Suprapubic skin (tissue), 4 donors: ENCODE measurements around the gene NXF2. TPM values are rescaled to one million over a fixed set of nuclear protein-coding genes. Genes with fewer than 3 reads are reported as not detected.

Experiments used
- DNase-seq, 2 donors: peaks; one replicate each; pipeline ENCODE4 v3.0.0-alpha.2; 2019; ENCODE audit warnings: low spot score in 2 of 2
- H3K27ac ChIP-seq: fragments of 200-600 bp; sonication (generic); one replicate; pipeline ENCODE4 v1.5.1; 2019
- H3K27me3 ChIP-seq: fragments of 200-600 bp; sonication (generic); one replicate; pipeline ENCODE4 v1.5.1; 2019
- H3K36me3 ChIP-seq: fragments of 200-600 bp; sonication (generic); one replicate; pipeline ENCODE4 v1.5.1; 2019
- H3K4me1 ChIP-seq: fragments of 200-600 bp; sonication (generic); one replicate; pipeline ENCODE4 v1.5.1; 2019
- H3K4me3 ChIP-seq: fragments of 200-600 bp; sonication (generic); one replicate; pipeline ENCODE4 v1.5.1; 2019; ENCODE audit warnings: mild to moderate bottlenecking
- H3K9me3 ChIP-seq: fragments of 200-600 bp; sonication (generic); one replicate; pipeline ENCODE4 v1.5.1; 2019
- CTCF ChIP-seq, 2 donors: fragments of 200-600 bp in 1 of 2; fragments of 450-650 bp in 1 of 2; sonication (generic) in 1 of 2; IDR thresholded peaks; one replicate each; pipeline ENCODE4 v1.5.1; 2016 to 2019; ENCODE audit warnings: antibody characterized with exemption in 2 of 2, mild to moderate bottlenecking in 1 of 2, moderate library complexity in 1 of 2
- EP300 ChIP-seq: sonication (generic); formaldehyde crosslinking; IDR thresholded peaks from one replicate; pipeline ENCODE4 v1.6.1; 2017; ENCODE audit warnings: antibody characterized with exemption
- POLR2A ChIP-seq, 2 donors: fragments of 450-650 bp; IDR thresholded peaks; one replicate each; pipeline ENCODE4 v1.6.1; 2017; ENCODE audit warnings: antibody characterized with exemption in 2 of 2, mild to moderate bottlenecking in 2 of 2, moderate library complexity in 2 of 2
- POLR2AphosphoS5 ChIP-seq, 3 donors: sonication (generic); formaldehyde crosslinking; IDR thresholded peaks; one replicate each; pipeline ENCODE4 v1.6.1; 2017; ENCODE audit warnings: antibody characterized with exemption in 3 of 3
- WGBS: methylation state at CpG from one replicate; pipeline ENCODE4 v1.1.5; 2018; 5-methylcytosine and 5-hydroxymethylcytosine counted together
- total RNA-seq, 4 donors: library from RNA; depleted of rRNA; stranded (reverse); fragments of >200 nt; gene quantifications; one replicate each; pipeline ENCODE4 v1.1.0, GENCODE V29; 2016

The NXF2 gene
- total RNA-seq, 4 donors from 2014 or later: not detected

- Histone ChIP-seq H3K4me3 (no peak overlapping the region), H3K27me3 (no peaks in the 10 kb centered on the region), H3K36me3 (no peaks in the 10 kb centered on the region), H3K27ac (no peak overlapping the region), H3K9me3 (no peaks in the 10 kb centered on the region), H3K4me1 (no peaks in the 10 kb centered on the region)
- peak; percentile 24 to 35 for DNase-seq
- TF ChIP-seq EP300 (no peak), POLR2AphosphoS5 (IDR thresholded peaks at IDR 0.05) (no peak), POLR2A (IDR thresholded peaks at IDR 0.05) (no peak), CTCF (IDR thresholded peaks at IDR 0.05) (no peak)
- 82% methylated on average over 7 of the region's 19 CpGs for WGBS
These were observed 92.6 kb downstream of the NXF2 start for GRCh38 chrX:102339312-102340298.

DNA sequence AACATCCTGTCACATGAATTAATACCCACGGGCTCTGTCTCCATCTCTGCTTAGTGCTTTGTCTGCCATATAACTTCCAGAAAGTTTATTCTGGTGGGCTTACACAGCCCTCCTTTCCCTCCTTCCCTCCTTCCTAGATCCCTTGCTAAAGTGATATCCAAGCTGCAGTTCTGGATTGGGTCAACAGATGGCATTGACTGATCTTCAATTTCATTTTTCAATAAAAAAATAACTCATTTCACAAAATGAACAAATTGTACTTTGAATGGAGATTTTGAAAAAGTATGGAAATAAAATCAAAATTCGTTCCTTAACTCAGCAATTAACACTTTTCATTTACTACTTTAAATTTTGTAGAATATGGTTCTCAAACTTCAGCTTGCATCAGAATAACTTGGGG is 94.9 kb downstream of the NXF2 start:
- no peak for DNase-seq
- Histone ChIP-seq H3K27ac (no peak overlapping the region), H3K9me3 (no peaks in the 10 kb centered on the region), H3K27me3 (no peaks in the 10 kb centered on the region), H3K4me1 (no peaks in the 10 kb centered on the region), H3K36me3 (no peaks in the 10 kb centered on the region), H3K4me3 (no peak overlapping the region)
- TF ChIP-seq CTCF (IDR thresholded peaks at IDR 0.05) (no peak), POLR2A (IDR thresholded peaks at IDR 0.05) (no peak), POLR2AphosphoS5 (IDR thresholded peaks at IDR 0.05) (no peak), EP300 (no peak)
- WGBS: 23% methylated on average over 2 of the region's 2 CpGs

- 25% methylated on average over 3 of the region's 3 CpGs for WGBS
- Histone ChIP-seq H3K27ac (no peak overlapping the region), H3K36me3 (no peaks in the 10 kb centered on the region), H3K27me3 (no peaks in the 10 kb centered on the region), H3K9me3 (no peaks in the 10 kb centered on the region), H3K4me1 (no peaks in the 10 kb centered on the region), H3K4me3 (no peak overlapping the region)
- TF ChIP-seq POLR2AphosphoS5 (IDR thresholded peaks at IDR 0.05) (no peak), EP300 (no peak), CTCF (IDR thresholded peaks at IDR 0.05) (peak; percentile 38 to 57), POLR2A (IDR thresholded peaks at IDR 0.05) (no peak)
- peak; percentile 65 to 78 for DNase-seq
These were observed 98.9 kb downstream of the NXF2 start for GRCh38 chrX:102345916-102346315.

Other genes starting within 250 kb of the NXF2 start
- gene TCEAL2, start 121.5 kb upstream of the NXF2 start, total RNA-seq: 1 to 10 TPM in 1 of 4 donors, under 1 TPM in 1, not detected in 2; 0.49 to 1.5 TPM
- not detected for gene TCEAL6, start 104.7 kb upstream of the NXF2 start, total RNA-seq
- gene BEX5, start 91.2 kb upstream of the NXF2 start, total RNA-seq: 1 to 10 TPM; 1.6 to 7.1 (median 2.0) TPM
- not detected for gene TCP11X1, start 31.9 kb upstream of the NXF2 start, total RNA-seq
- not detected for gene NXF2B, start 192.8 kb downstream of the NXF2 start, total RNA-seq
- gene TCP11X2, start 224.6 kb downstream of the NXF2 start, total RNA-seq: not detected